GM19099 (cell line): ENCODE data around the gene ECT2L.

Experiments used
- POLR2A ChIP-seq: IDR thresholded peaks from 3 replicates; pipeline ENCODE4 v1.6.1; 2011; ENCODE audit warnings: low read depth; ENCODE audit not compliant: insufficient read length; ENCODE audit errors: extremely low read depth

The ECT2L gene

DNA sequence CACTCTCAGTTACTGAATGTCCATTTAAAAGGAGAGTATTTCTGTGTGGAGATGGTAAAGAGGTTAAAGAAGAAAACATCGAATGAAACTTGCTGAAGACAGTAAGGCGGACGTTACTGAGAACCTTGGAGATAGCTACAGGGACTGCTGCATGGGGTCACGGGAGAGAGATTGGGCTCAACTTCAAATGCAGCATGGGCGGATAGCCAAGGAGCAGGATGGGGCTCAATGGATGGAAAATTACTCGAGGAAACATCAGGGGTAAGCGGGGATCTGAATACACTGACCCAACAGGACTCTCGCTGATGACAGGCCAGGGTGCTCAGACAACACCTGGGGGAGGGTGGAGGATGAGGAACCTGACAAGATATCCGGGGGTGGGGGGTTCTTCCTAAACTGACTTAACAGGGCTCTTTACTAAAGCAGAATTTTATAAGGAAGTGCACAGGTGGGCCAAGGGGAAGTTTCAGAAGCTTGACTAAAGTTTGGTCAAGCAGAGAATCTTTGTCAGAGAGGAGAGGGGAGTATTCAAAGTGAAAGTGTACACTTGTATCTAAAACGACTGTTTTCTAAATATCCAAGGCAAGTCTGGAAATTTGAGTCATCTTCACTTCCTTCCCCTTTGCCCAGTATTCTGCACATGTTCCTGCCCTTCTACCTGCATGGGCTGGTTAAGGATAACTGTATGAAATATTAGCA is 22.8 kb downstream of the ECT2L start:
- TF ChIP-seq POLR2A = no peak

DNA sequence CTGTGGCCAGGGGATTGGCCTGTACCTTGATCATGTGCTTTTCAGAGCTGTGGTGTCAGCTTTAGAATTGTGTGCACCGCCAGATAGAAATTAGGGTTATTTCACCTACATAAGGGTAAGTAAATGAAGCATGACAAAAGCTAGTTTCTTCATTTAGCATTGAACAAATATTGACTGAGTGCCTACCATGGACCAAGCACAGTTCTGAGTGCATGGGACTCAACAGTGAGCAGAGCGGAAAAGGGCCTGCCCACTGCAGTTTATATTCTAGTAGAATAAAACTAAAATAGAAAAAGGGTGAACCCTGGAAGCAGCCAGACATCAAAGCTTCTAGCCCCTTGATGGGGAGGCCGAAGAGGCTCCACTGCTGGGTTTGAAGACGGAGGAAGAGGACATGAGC is 25.6 kb downstream of the ECT2L start:
- no peak for TF ChIP-seq POLR2A

DNA sequence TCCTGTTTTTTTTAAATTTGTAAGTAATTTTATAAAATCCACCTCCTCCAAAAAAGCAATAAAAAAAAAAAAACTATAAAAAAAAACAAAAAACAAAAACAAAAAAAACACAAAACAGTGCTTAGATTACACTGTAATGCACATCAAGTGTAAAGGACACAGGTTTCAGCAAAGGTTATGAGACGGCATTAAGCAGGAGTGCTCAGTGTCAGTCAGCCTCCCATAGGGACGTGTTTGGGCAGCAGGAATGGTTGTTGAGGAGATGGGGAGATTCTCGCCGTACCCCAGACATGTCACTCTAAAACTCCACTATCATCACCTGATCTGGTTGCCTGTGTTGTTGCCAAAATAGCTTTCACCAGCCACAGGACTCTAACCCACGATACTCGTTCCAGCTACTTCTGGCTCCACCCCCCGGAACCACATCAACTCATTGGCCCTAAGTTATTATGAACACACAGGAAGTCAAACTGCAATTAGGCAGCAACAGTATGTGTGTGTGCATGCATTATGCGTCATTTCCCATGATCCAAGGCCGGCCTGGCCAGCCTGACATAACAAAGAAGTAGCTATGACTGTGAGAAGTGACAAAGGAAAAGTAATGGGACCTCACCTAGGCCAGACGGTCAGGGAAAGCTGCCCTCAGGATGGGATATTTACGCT is 28.7 kb downstream of the ECT2L start:
- TF ChIP-seq POLR2A = no peak

DNA sequence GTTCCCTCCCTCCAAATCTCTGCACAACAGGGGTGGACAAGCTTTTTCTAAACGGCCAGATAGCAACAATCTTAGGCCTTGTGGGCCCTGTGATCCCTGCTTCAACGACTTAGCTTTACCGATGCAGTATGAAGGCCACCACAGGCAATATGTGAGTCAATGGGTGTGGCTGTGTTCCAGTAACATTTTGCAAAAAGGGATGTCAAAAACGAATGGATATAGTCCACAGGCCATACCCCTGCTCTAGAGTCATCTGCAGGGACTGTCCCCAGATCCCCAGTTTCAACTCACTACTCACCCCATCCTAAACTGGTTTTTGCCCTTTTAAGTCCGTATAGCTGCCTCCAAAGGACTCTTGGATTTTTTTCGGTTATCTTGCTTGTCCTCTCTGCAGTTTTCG is 34.4 kb downstream of the ECT2L start:
- no peak for TF ChIP-seq POLR2A

GRCh38 chr6:138832182-138832581 is 36.3 kb downstream of the ECT2L start:
- TF ChIP-seq POLR2A = no peak

DNA sequence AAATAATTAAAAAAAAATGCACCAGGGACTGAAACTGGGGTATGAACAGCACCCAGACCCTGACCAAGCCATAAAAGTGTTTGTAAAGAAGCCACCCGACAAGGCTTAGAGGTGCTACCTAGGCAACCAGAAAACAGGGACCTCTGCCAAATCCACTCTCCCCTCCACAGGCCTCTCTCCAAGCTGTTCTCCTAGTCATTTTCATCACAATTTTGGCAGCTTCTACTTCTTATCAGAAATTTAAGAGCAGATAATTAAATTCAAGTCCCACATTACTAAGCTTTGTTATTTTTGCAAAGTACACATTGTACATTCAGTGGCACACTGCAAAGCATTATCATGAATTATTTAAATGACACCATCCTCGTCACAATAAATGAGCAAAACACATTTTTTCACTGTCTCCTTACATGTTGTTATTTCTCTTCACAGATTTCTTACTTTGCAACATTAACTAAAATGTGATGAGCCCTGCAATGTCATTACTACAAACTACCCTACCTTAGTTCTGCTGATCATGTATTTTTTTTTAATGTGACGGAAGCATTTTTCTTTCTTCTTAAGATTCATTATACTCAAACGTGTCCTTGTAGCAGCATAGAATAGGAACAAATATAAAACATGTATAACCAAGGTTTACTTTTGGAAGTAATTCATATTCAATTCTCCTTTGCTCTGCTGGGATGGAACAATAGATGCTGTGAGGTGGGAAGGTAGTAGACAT is 38.1 kb downstream of the ECT2L start:
- TF ChIP-seq POLR2A = no peak

- no peak for TF ChIP-seq POLR2A
Measured at GRCh38 chr6:138837246-138837645, 41.4 kb downstream of the ECT2L start.

GRCh38 chr6:138844192-138844591 is 48.3 kb downstream of the ECT2L start:
- TF ChIP-seq POLR2A = no peak

- TF ChIP-seq POLR2A = no peak
Measured at GRCh38 chr6:138847884-138848283, 52.0 kb downstream of the ECT2L start.

DNA sequence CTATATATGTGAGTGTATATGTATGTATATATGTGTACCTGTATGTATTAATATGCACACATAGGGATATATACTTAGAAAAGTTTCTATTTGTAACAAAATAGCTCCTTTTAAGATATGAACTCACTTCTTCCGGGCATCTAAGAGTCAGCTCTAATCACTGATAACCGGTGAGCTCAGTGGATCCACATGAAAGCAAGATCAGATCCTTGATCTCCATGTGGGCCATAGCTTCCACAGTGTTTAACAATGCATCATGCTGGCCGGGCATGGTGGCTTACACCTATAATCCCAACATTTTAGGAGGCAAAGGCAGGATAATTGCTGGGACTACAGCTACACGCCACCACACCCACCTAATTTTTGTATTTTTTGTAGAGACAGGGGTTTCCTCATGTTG is 52.6 kb downstream of the ECT2L start:
- TF ChIP-seq POLR2A = no peak

- no peak for TF ChIP-seq POLR2A
Measured at GRCh38 chr6:138849791-138850190, 53.9 kb downstream of the ECT2L start.

GRCh38 chr6:138856654-138857053 is 60.8 kb downstream of the ECT2L start:
- TF ChIP-seq POLR2A = no peak

GRCh38 chr6:138857775-138858174 is 61.9 kb downstream of the ECT2L start:
- TF ChIP-seq POLR2A = no peak

DNA sequence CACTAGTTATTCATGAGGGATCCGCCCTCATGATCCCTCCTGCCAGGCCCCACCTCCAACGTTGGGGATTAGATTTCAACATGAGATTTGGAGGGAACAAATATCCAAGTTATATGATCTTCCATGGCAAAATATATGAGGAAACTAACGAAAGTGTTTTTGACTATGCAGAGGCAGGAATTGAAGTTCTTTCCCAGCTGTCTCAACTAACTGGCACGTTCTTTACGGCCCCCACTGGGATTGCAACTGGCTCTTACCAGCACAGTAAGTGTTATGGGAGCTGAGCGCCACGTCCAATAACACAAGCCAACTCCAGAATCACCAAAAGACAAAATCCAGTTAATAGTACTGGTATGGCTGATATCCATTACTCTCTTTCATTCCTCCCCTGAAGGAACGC is 66.6 kb downstream of the ECT2L start:
- no peak for TF ChIP-seq POLR2A

DNA sequence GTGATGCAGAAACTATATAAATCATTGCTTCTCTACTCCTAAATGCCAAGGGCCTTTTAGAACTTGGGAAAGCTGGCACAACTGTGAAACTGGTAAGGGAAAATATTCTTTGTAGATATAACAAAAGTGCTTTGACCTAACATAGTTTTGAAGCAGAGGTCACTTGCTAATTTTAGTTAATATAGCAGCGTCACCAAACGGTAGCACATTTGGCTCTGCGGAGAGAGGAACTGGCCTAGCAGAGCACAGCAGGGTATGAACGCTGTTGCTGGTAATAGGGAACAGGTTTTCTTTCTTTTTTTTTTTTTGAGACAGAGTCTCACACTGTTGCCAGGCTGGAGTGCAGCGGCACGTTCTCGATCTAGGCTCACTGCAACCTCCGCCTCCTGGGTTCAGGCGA is 67.4 kb downstream of the ECT2L start:
- no peak for TF ChIP-seq POLR2A

DNA sequence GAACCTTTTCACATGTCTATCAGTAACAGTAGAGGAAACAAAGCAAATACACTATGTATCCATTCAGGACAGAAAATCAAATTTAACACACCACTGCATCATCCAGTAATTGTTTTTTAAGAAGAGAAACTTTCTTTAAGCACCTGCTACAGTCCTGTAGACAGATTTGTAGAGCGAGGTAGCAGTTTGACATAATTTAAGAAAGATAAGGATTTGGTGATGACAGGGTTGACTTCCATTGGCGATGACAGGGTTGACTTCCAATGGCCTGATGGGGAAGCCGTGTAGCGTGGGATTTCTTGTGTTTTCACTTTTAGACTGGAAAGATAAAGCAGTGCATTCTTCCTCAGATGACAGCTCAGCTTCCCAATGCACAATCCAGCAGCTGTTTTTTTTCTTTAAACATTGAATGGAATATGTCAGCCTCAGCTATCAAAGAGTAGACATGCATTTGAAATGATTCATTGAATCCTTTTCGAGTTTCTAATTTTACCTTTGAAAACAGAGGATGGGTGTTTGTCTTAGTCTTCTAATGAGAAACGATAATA is 68.5 kb downstream of the ECT2L start:
- TF ChIP-seq POLR2A = no peak

- no peak for TF ChIP-seq POLR2A
Measured at GRCh38 chr6:138865480-138866109, 69.7 kb downstream of the ECT2L start.
